ENCODE measurements around the gene CDH19.

DNA sequence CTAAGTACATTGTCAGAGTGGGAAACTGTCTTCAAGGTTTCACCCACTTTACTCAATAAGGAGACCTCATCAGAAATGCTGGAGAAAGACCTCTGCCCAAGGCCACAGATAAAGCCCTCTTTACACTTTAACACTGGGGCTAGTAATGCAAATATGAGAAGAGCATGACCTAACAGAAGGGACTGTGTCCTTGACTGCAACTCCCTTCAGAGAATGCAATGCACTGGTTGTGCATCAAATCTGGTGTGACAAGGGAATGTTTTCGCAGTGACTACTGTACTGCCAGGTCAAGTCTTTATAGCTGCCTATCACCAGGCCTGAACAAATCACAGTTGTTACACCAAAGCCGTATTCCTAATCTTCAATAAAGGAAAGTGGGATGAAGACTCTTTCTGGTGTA, 28.6 kb downstream of the CDH19 start:
- TF ChIP-seq CTCF (IDR thresholded peaks at IDR 0.05; ENCODE audit: low read depth, low read length) (no peak), POLR2A (IDR thresholded peaks at IDR 0.05; ENCODE audit: extremely low read depth, insufficient read length) (no peak)

Measured in NB4 (cell line).